Activated CD4-positive, alpha-beta T cell treated with anti-CD3 and anti-CD28 coated beads, Interleukin-10, Interleukin-2, amounts not matched to agents 100 ng/mL and 50 ng/mL, durations not matched to agents 16 hours and 8 hours (primary cell): Measurements from ENCODE around the gene DEAF1.

ENCODE experiments used
- DNase-seq: peaks from one replicate; pipeline ENCODE4 v3.0.0-alpha.2; 2020

DEAF1 gene

GRCh38 chr11:641806-642370, 53.1 kb downstream of the DEAF1 start:
- DNase-seq = no peak

- DNase-seq = no peak
These were observed 54.9 kb downstream of the DEAF1 start for GRCh38 chr11:640021-640706.

GRCh38 chr11:639332-639955, 55.6 kb downstream of the DEAF1 start:
- no peak for DNase-seq

- no peak for DNase-seq
These were observed 56.2 kb downstream of the DEAF1 start for GRCh38 chr11:638631-639331.

- no peak for DNase-seq
These were observed 57.2 kb downstream of the DEAF1 start for GRCh38 chr11:637593-638521.

- no peak for DNase-seq
These were observed 57.8 kb downstream of the DEAF1 start for GRCh38 chr11:637333-637592.

GRCh38 chr11:636511-637332, 58.3 kb downstream of the DEAF1 start, which contains the start of gene DRD4:
DRD4 (plus strand) TSS chr11:637269; CDS start chr11:637305, 36 bp downstream.
- DNase-seq = no peak

- no peak for DNase-seq
These were observed 59.0 kb downstream of the DEAF1 start for GRCh38 chr11:635945-636510.

- DNase-seq = no peak
These were observed 64.2 kb downstream of the DEAF1 start for GRCh38 chr11:630871-631270.

- DNase-seq = peak; percentile 37
These were observed 65.8 kb downstream of the DEAF1 start for GRCh38 chr11:629237-629583.

GRCh38 chr11:628056-628455, 67.0 kb downstream of the DEAF1 start:
- DNase-seq = no peak

- no peak for DNase-seq
These were observed 67.8 kb downstream of the DEAF1 start for GRCh38 chr11:627308-627576.

GRCh38 chr11:626475-627307, 68.3 kb downstream of the DEAF1 start, which contains the start of gene SCT:
SCT (minus strand) TSS chr11:627181; CDS start chr11:627143, 38 bp downstream.
- DNase-seq = no peak

- DNase-seq = no peak
These were observed 69.3 kb downstream of the DEAF1 start for GRCh38 chr11:625636-626268.

GRCh38 chr11:624705-625635, 70.1 kb downstream of the DEAF1 start, which contains the start of gene CDHR5:
CDHR5 (minus strand) TSS chr11:624955; CDS start chr11:624902, 53 bp downstream.
- no peak for DNase-seq

GRCh38 chr11:623999-624704, 70.9 kb downstream of the DEAF1 start:
- DNase-seq = no peak

- no peak for DNase-seq
These were observed 71.6 kb downstream of the DEAF1 start for GRCh38 chr11:623349-623869.

GRCh38 chr11:621838-622237, 73.2 kb downstream of the DEAF1 start:
- DNase-seq = no peak
